Measurements from ENCODE around the gene PRAMEF12.
"Not testable (repeated sequence)": the region's sequence is repeated elsewhere in the genome, so short reads cannot be mapped to it uniquely, and the experiment has no call there.

Gene PRAMEF12

DNA sequence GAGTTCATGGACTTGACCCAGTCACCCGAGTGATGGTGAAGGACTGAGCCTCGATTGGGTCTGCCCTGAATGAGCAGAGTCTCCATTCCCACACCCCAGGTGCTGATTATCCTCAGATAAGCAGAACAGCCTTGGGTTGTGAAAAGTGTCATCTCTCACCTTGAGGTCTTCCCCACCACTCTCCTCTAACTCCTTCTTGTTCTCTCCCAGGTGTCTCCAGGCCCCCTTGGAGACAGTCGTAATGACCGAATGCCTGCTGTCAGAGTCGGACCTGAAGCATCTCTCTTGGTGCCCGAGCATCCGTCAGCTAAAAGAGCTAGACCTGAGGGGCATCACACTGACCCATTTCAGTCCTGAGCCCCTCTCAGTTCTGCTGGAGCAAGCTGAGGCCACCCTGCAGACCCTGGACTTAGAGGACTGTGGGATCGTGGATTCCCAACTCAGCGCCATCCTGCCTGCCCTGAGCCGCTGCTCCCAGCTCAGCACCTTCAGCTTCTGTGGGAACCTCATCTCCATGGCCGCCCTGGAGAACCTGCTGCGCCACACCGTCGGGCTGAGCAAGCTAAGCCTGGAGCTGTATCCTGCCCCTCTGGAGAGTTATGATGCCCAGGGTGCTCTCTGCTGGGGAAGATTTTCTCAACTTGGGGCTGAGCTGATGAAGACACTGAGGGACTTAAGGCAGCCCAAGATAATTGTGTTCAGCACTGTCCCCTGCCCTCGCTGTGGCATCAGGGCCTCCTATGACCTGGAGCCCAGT lies 3.4 kb downstream of the PRAMEF12 start:
- H3K4me3 ChIP-seq (ENCODE audit: low read depth, low read length) = no peak overlapping the region
- no peak for DNase-seq (ENCODE audit: low read depth)

DNA sequence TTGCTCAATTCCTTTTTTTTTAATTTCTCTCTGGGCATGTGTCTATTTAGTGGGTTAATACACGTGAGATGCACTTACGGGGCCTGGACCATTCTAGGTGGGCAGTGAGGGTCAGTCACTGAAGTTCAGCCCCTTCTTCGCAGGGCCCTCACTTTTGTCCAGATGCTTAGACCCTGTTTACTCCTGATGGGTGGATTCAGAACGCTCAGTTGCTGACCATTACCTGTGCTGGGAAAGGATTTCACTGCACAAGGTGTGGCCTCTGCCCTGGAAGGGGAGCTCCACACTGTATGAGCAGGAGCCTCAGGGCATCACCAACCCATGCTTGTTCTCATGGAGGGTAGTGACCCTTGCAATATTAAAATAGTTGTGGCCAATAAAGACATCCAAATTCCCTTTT lies 4.5 kb downstream of the PRAMEF12 start:
- DNase-seq (ENCODE audit: low read depth) = no peak
- TF ChIP-seq, protein P1, sequence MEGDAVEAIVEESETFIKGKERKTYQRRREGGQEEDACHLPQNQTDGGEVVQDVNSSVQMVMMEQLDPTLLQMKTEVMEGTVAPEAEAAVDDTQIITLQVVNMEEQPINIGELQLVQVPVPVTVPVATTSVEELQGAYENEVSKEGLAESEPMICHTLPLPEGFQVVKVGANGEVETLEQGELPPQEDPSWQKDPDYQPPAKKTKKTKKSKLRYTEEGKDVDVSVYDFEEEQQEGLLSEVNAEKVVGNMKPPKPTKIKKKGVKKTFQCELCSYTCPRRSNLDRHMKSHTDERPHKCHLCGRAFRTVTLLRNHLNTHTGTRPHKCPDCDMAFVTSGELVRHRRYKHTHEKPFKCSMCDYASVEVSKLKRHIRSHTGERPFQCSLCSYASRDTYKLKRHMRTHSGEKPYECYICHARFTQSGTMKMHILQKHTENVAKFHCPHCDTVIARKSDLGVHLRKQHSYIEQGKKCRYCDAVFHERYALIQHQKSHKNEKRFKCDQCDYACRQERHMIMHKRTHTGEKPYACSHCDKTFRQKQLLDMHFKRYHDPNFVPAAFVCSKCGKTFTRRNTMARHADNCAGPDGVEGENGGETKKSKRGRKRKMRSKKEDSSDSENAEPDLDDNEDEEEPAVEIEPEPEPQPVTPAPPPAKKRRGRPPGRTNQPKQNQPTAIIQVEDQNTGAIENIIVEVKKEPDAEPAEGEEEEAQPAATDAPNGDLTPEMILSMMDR (IDR thresholded peaks at IDR 0.05; ENCODE audit: low read depth, low read length, missing control alignments) = no peak
- H3K4me3 ChIP-seq (ENCODE audit: low read depth, low read length) = no peak overlapping the region

More for the DNA sequence above, 3.4 kb downstream of the PRAMEF12 start:
- TF ChIP-seq, protein P1 (IDR thresholded peaks at IDR 0.05; ENCODE audit: low read depth, low read length, missing control alignments) = no peak

DNA sequence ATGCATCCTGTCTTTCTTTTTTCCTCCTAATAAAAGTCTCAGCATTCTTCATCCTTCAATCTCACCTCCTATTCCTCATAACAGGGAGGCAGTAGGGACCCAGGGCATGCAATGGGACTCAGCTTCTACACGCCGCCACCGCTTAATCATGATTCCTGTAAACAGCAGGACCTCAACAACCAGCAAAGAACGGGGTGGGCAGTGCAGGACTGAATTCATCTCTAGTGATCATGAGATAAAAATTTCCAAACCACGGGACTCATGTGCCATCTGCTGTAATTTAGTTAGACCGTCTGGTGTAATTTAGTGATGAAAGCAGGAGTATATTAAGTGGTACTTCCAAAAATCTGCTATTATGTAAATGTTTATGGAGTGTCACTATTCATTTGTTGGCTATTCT lies 5.4 kb downstream of the PRAMEF12 start:
- DNase-seq (ENCODE audit: low read depth) = no peak
- no peak overlapping the region for H3K4me3 ChIP-seq (ENCODE audit: low read depth, low read length)
- TF ChIP-seq, protein P1 (IDR thresholded peaks at IDR 0.05; ENCODE audit: low read depth, low read length, missing control alignments) = no peak

DNA sequence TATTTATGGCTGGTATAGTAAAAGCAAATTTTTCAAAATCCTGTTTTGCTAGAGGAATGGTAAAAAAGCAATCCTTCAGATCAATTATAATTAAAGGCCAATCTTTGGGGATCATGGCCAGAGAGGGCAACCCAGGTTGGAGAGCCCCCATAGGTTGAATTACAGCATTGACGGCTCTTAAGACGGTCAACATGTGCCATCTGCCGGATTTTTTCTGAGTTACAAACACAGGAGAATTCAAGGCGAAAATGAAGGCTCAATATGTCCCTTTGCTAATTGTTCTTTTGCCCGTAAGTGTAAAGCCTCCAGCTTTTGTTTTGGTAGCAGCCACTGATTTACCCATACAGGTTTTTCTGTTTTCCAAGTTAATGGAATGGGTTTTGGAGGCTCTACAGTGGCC lies 8.0 kb downstream of the PRAMEF12 start:
- not testable (repeated sequence) for DNase-seq (ENCODE audit: low read depth); H3K4me3 ChIP-seq (ENCODE audit: low read depth, low read length)

DNA sequence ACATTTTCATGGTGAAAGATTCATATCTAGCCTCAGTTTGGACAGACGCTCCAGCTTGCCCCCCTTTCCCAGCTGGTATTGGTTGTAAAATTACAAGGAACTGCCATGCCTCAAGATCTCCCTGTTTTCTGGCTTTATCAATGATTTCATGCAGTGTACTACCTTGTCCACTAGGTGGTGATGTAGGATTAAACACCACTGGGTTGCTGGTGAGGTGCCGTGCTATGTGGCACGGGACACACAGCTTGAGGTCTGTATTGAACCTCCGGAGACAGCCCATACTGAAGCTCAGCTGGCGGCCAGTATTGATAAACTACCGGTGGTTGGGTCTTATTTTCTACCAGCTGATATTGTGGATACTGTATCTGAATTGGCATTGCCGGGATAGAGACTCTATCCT lies 10.2 kb downstream of the PRAMEF12 start:
- not testable (repeated sequence) for DNase-seq (ENCODE audit: low read depth); H3K4me3 ChIP-seq (ENCODE audit: low read depth, low read length)
- TF ChIP-seq, protein P1 (IDR thresholded peaks at IDR 0.05; ENCODE audit: low read depth, low read length, missing control alignments) = peak; percentile 11

DNA sequence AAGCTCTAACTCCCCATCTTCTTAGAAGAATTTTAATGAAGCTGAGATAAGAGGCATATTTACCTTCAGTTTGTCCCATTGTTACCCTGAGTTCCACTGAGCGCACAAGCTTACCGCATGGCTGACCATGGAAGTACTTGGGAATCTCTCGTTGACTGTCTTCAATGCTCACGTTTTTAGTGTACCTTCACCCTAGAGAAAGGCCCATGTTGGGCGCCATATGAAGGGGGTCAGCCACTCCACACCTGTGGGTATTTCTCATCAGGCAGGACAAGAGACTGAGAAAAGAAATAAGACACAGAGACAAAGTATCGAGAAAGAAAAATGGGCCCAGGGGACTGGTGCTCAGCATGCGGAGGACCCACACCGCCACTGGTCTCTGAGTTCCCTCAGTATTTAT lies 11.2 kb downstream of the PRAMEF12 start:
- not testable (repeated sequence) for DNase-seq (ENCODE audit: low read depth); H3K4me3 ChIP-seq (ENCODE audit: low read depth, low read length)

DNA sequence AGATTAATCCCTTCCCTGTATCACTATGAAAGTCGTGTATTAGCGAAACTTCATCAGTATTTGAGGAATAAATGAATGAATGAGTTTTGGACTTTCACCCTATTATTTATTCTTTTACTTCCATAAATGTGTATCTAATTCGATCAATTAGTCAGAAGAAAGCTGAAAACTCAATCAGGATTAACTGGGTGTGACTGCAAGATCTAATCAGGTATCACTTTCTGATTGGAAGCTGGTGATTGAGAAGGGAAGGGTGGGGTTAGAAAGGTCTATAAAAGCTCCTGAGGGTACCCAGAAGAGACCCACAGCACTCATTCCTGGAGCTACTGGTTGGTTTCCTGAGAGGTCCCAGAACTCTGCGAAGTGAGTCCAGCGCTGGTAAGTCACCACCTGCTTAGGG lies 17.6 kb downstream of the PRAMEF12 start, which contains the start of gene PRAMEF1:
Gene PRAMEF1, plus strand, starts transcription at position 301 of the 400 bp plus-strand sequence. CDS start 1,831 bp downstream, outside the sequence.
- not testable (repeated sequence) for DNase-seq (ENCODE audit: low read depth); H3K4me3 ChIP-seq (ENCODE audit: low read depth, low read length)

DNA sequence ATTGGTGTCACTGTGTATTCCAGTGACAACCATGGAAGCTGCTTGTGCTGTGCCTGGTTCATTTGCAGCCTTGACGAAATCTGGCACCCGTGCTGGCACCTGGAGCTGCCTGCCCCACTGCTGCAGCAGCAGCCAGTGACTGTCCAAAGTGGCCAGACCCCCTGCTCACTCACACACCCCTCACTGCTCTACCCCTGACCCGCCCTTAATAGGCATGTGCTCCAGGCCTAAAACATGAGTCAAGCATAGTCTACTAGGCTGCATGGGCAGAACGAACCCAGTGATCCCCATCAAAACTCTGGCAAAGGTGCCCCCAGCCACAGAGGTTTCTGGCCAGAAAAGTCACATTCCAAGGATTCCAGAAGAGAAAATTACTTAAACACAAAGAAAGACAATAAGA lies 25.4 kb downstream of the PRAMEF12 start:
- H3K4me3 ChIP-seq (ENCODE audit: low read depth, low read length) = no peak overlapping the region
- DNase-seq (ENCODE audit: low read depth) = no peak
- TF ChIP-seq, protein P1 (IDR thresholded peaks at IDR 0.05; ENCODE audit: low read depth, low read length, missing control alignments) = no peak
